Duodenal mucosa (tissue), 2 donors: Measurements from ENCODE around the gene PLEKHF1.
"Not testable (repeated sequence)": the region's sequence is repeated elsewhere in the genome, so short reads cannot be mapped to it uniquely, and the experiment has no call there.

Experiments used
- H3K27ac ChIP-seq: one replicate; pipeline ENCODE4 v1.7.0; 2013; ENCODE audit warnings: low read depth, low read length
- H3K27me3 ChIP-seq, 2 donors: one replicate each; pipeline ENCODE4 v1.7.0; 2013; ENCODE audit warnings: low read length in 2 of 2, control low read depth in 1 of 2; ENCODE audit not compliant: insufficient read depth in 2 of 2, control insufficient read depth in 1 of 2
- H3K36me3 ChIP-seq, 2 donors: one replicate each; pipeline ENCODE4 v1.7.0; 2013; ENCODE audit warnings: low read length in 2 of 2, control low read depth in 1 of 2; ENCODE audit not compliant: insufficient read depth in 2 of 2, control insufficient read depth in 1 of 2
- H3K4me1 ChIP-seq, 2 donors: one replicate each; pipeline ENCODE4 v1.7.0; 2013; ENCODE audit warnings: low read length in 2 of 2, control low read depth in 1 of 2; ENCODE audit not compliant: insufficient read depth in 2 of 2, control insufficient read depth in 1 of 2
- H3K4me3 ChIP-seq, 2 donors: one replicate each; pipeline ENCODE4 v1.7.0; 2013; ENCODE audit warnings: low read length in 2 of 2, low read depth in 1 of 2
- H3K9ac ChIP-seq, 2 donors: one replicate each; pipeline ENCODE4 v1.7.0; 2013; ENCODE audit warnings: low read length in 2 of 2, low read depth in 1 of 2
- H3K9me3 ChIP-seq, 2 donors: one replicate each; pipeline ENCODE4 v1.7.0; 2013; ENCODE audit warnings: low read length in 2 of 2, control low read depth in 1 of 2; ENCODE audit not compliant: control insufficient read depth in 1 of 2

PLEKHF1 gene

GRCh38 chr19:29624489-29625185 lies 40.6 kb upstream of the PLEKHF1 start:
- Histone ChIP-seq H3K36me3 (no peaks in the 10 kb centered on the region), H3K9me3 (no peaks in the 10 kb centered on the region), H3K4me3 (no peak overlapping the region), H3K4me1 (peaks cover 0 to 10% of the 10 kb centered on the region in 2 donors), H3K9ac (peak overlapping the region in 1 of 2 donors; percentile 10), H3K27me3 (no peaks in the 10 kb centered on the region), H3K27ac (no peak overlapping the region)

- Histone ChIP-seq H3K27ac (no peak overlapping the region), H3K4me3 (no peak overlapping the region), H3K36me3 (no peaks in the 10 kb centered on the region), H3K27me3 (no peaks in the 10 kb centered on the region), H3K9me3 (no peaks in the 10 kb centered on the region), H3K9ac (no peak overlapping the region), H3K4me1 (peaks cover 0 to 10% of the 10 kb centered on the region in 2 donors)
These were observed 40.0 kb upstream of the PLEKHF1 start for GRCh38 chr19:29625186-29625651.

GRCh38 chr19:29626386-29626785 lies 38.9 kb upstream of the PLEKHF1 start:
- H3K27me3 ChIP-seq: no peaks in the 10 kb centered on the region
- H3K4me3 ChIP-seq: no peak overlapping the region
- H3K4me1 ChIP-seq: peaks cover 0 to 10% of the 10 kb centered on the region in 2 donors
- H3K27ac ChIP-seq: no peak overlapping the region
- no peak overlapping the region for H3K9ac ChIP-seq
- no peaks in the 10 kb centered on the region for H3K36me3 ChIP-seq
- H3K9me3 ChIP-seq: no peaks in the 10 kb centered on the region

- H3K4me3 ChIP-seq, H3K27me3 ChIP-seq, H3K36me3 ChIP-seq, H3K9me3 ChIP-seq, H3K9ac ChIP-seq, H3K27ac ChIP-seq: not testable (repeated sequence)
- H3K4me1 ChIP-seq: peaks cover 0 to 10% of the 10 kb centered on the region in 2 donors
These were observed 38.4 kb upstream of the PLEKHF1 start for GRCh38 chr19:29626832-29627231.

GRCh38 chr19:29628661-29629385 lies 36.4 kb upstream of the PLEKHF1 start:
- H3K9me3 ChIP-seq: no peaks in the 10 kb centered on the region
- H3K9ac ChIP-seq: no peak overlapping the region
- no peaks in the 10 kb centered on the region for H3K36me3 ChIP-seq
- H3K4me3 ChIP-seq: no peak overlapping the region
- H3K27ac ChIP-seq: no peak overlapping the region
- peaks cover 0 to 3% of the 10 kb centered on the region in 2 donors for H3K4me1 ChIP-seq
- no peaks in the 10 kb centered on the region for H3K27me3 ChIP-seq

GRCh38 chr19:29629836-29630534 lies 35.3 kb upstream of the PLEKHF1 start:
- no peaks in the 10 kb centered on the region for H3K4me1 ChIP-seq
- H3K27me3 ChIP-seq: no peaks in the 10 kb centered on the region
- H3K9ac ChIP-seq: no peak overlapping the region
- no peaks in the 10 kb centered on the region for H3K36me3 ChIP-seq
- H3K9me3 ChIP-seq: no peaks in the 10 kb centered on the region
- H3K27ac ChIP-seq: no peak overlapping the region
- no peak overlapping the region for H3K4me3 ChIP-seq

GRCh38 chr19:29630655-29631054 lies 34.6 kb upstream of the PLEKHF1 start:
- no peak overlapping the region for H3K4me3 ChIP-seq
- no peaks in the 10 kb centered on the region for H3K9me3 ChIP-seq
- H3K36me3 ChIP-seq: no peaks in the 10 kb centered on the region
- no peaks in the 10 kb centered on the region for H3K4me1 ChIP-seq
- H3K9ac ChIP-seq: no peak overlapping the region
- no peak overlapping the region for H3K27ac ChIP-seq
- no peaks in the 10 kb centered on the region for H3K27me3 ChIP-seq

GRCh38 chr19:29631450-29631849 lies 33.8 kb upstream of the PLEKHF1 start:
- H3K27me3 ChIP-seq: no peaks in the 10 kb centered on the region
- no peak overlapping the region for H3K4me3 ChIP-seq
- H3K4me1 ChIP-seq: no peaks in the 10 kb centered on the region
- no peak overlapping the region for H3K27ac ChIP-seq
- H3K9ac ChIP-seq: no peak overlapping the region
- H3K36me3 ChIP-seq: no peaks in the 10 kb centered on the region
- H3K9me3 ChIP-seq: no peaks in the 10 kb centered on the region

- H3K36me3 ChIP-seq: no peaks in the 10 kb centered on the region
- H3K4me1 ChIP-seq: no peaks in the 10 kb centered on the region
- H3K27me3 ChIP-seq: no peaks in the 10 kb centered on the region
- no peak overlapping the region for H3K4me3 ChIP-seq
- H3K9ac ChIP-seq: no peak overlapping the region
- no peak overlapping the region for H3K27ac ChIP-seq
- H3K9me3 ChIP-seq: no peaks in the 10 kb centered on the region
These were observed 31.3 kb upstream of the PLEKHF1 start for GRCh38 chr19:29634002-29634401.
